Hematopoietic multipotent progenitor cell treated with erythropoietin and hydrocortisone succinate and interleukin-3 and kit ligand, for 15 days (in vitro differentiated cells): ENCODE measurements around the gene VAPA.

Experiments used
- DNase-seq: peaks from one replicate; pipeline ENCODE4 v3.0.0-alpha.2; 2015; ENCODE audit warnings: low spot score

Gene VAPA

DNA sequence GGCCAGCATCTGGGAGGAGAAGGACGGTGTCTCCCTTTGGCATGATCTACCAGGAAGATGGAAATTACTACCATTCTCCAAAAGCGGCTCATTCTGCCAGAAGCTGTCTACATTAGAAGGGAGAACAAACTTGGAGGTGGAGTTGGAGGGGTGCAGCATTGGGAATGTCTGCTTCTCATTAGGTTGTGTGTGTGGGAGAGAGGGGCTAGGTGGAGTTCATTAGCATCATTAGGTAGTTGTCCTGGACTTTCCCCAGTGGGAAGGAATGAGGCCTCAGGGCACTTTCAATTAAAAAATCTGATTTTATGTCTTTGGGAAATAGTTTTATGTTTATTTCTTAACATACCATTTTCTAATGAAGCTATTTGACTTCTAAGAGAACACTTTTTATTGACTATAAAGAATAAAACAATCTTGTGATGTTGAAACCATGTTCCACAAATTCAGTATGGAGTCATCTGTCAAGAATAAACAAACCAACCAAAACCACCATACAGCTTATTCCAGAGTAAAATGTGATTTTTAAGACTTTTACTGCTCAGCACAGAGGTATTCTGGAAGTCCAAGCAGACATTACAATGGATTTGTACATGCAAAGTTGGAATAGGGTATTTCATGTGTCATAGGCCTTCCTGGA lies 60.6 kb downstream of the VAPA start:
- DNase-seq: no peak

DNA sequence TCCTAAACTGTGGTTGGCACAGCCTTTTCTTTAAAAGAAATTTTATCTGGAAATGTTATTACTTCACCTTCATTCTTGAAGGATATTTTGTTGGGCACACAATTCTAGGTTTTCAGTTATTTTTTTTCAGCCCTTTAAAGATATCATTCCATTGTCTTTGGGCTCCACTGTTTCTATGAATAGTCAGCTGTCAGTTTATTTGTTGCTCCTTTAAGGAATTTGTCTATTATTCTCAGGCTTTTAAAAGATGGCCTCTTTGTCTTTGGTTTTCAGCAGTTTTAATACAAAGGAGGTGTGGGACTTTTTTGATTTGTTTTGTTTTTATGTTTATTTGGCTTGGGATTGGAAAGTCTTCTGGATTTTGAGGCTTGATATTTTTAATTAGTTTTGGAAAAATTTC lies 61.8 kb downstream of the VAPA start:
- DNase-seq: no peak

DNA sequence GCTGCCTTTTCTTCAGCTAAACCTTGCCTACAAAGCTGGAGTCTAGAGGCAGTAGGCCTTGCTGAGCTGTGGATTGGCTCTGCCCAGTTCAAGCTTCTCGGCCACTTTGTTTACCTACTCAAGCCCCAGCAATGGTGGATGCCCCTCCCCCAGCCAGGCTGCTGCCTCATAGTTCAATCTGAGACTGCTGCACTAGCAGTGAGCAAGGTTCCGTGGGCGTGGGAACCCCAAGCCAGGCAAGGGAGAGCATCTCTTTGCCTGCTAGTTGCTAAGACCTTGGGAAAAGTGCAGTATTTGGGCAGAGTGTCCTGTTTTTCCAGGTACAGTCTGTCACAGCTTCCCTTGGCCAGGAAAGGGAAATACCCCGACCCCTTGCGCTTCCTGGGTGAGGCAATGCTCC lies 68.9 kb downstream of the VAPA start:
- no peak for DNase-seq

DNA sequence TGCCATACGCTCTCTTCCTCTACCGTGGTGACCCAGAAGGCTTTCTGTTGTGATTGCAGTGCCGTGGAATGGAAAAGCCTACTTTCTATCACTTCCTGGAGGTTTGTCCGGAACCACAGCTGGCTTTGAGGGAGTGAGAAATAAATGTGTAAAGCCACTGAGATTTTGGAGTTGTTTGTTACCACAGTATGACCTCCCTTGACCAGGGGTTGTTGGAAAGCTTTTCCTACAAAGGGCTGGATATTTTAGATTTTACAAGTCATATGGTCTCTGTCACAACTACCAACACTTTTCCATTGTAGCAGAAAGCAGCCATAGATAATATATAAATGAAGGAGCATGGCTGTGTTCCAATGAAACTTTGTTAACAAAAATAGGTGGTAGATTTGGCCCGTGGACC lies 70.3 kb downstream of the VAPA start:
- DNase-seq: no peak

DNA sequence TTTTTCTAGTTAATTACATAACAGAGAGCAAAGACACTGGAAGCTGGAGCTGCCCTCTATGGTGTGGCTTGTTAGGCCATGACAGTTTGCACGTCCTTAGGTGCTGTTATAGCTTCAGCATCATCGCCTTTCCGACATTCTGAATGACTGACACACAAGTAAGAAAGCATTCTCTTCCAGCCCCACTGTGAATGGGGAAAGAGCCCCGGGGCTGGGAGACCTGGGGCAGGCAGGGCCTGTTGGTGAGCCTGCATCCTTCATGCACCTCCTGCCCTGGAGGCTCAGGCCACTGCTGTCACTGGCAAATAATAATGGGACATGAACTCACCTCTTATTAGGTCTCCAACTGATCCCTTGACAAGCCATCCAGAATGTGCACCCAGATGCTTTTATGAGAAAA lies 71.8 kb downstream of the VAPA start:
- no peak for DNase-seq

DNA sequence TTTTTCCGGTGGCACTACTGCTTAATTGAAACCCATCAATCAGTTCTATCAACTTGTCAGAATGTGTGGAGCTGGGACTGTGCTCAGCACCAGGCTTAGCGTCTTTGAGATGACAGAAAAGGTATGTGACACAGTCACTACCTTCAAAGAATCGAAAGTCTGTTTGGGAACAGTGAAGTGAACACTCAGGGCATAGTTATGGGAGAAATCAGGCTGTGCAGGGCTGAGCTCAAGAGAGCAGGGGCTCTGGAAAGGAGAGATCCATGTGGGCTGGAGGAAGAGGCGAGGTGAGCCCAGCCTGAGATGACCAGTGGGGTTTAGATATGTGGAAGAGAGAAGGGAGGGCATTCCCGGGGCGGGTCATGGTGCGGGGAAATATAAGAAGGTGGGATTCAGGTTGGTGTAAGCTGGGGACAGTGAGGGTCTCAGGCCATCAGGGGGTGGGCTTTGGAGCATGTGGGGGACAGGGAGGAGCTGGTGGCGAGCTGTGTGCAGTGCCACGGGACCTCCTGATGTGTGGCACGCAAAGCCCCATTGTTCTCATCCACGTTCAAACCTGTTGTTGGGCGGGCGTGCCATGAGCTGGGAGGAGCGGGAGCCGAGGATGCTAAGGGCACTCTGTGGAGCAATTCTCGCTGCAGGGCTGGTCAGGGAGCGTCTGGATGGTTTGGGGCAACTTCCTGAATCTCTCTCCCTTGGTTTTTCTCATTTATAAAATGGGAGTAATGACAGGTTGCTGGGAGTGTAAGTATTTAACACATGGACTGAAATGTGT lies 72.5 kb downstream of the VAPA start:
- DNase-seq: no peak

DNA sequence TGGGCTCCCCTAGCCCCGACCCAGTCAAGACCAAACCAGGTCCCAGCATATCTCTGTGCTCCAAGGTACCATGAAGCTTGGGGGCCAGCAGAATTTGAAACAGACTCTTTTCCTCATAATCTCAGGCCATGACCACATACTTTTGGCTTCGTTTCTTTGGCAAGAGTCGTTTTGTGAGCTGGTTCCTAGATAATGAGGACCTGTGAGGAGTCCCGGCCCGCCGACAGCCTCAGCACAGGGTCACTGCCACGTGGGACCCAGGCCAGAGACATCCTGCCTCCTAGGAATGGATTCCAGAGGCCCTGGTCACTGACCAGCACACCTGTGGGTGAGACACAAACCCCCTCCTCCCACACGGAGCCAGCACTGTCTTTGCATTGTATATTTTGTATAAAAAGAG lies 73.5 kb downstream of the VAPA start:
- no peak for DNase-seq

DNA sequence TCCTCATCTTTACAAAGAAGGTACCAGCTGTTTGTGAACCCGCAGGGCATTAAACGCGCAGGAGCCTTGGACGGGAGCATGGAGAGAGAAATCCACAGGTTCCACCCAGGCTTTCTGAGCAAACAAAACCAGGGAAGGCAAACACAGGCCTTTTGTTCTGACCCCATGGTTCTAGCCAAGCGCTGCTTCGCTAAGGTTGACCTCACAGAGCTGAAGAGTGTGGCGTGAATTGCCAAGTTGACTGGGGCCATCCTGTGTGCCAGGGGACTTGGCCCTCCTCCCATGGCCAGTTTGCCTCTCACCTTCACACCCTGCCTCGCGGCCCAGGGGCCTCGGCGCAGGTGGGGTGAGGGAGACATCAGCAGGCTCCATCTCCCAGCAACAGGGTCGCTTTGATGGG lies 74.1 kb downstream of the VAPA start:
- DNase-seq: no peak

DNA sequence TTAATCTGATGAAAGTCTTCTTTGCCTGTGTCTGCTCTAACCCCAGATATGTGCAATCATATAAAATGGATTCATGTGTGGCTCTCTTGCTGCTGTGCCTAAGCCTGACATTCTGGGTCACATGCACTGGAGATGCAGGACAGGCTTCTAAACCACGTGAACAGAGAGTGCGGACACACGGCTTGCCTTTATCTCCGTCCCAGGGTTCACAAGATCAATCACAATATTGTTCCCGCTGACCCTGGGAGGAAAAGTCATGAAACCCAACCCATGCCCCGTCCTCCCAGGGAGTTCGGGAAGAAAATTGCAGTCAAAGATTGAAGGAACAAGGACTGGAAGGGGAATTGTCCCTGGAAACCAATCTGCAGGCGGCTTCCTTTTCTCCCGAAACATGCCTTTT lies 74.8 kb downstream of the VAPA start:
- DNase-seq: no peak

DNA sequence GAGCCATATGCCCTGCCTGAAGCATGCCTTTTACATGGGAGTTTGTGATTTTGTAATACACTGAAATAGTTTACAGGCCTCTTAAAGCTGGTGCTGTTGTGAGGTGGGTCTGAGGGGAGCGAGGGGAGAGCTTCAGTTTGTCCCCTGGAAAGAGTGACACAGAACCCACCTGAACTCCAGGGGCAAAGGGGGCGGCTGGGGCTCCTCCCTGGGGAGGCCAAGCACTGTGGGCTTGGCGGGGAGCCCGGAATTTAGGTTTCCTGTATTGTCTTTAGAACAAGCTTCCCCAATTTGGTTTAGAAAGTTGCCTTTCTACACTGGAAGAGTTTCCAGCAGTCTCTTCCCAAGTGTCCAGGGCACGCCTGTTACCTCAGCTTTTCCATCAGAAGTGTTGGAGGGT lies 75.7 kb downstream of the VAPA start:
- no peak for DNase-seq

DNA sequence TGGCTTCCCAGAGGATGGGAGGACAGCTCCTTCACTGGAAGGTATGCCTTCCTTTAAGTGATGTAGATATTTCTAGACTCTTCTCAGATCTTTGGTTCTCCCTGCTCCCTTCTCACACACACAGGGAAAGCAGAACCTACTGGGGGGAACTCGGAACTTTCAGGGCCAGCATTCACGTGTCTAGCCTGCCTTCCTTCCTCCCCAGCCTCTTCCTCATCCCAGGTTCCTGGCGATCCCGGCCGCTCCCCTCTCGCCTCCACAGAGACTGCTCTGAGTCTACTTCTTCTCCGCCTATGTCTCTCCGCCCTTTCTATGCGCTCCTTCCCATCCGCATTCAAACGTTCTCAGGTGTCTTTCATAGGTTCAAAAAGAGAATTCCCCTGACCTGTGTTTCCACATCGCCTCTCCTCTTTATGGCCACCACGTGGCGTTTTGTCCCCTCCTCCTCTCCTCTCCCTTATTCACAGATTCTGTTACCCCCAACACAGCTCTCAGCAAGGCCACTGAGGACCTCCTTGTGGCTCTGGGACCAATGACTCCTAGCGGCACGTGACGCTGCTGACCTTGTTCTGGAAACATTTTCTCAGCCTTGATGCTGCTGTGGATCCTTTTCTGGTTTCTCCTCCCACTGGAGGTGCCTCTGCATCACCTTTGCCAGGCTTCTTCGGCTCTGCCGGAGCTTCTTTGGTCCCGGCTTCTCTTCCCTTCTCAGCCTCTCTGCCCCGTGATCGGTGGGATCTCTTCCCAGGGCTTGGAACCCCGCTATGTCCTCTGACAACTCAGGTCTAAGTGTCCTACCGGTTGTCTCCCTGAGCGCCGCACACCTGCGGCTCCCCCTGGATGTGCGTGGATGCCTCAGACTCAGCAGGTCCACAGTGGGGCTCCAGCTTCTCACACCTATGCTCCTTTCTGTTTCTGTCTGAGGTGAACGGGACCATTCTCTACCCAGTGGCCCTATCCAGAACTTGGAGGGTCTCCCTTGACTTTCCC lies 77.5 kb downstream of the VAPA start:
- no peak for DNase-seq

DNA sequence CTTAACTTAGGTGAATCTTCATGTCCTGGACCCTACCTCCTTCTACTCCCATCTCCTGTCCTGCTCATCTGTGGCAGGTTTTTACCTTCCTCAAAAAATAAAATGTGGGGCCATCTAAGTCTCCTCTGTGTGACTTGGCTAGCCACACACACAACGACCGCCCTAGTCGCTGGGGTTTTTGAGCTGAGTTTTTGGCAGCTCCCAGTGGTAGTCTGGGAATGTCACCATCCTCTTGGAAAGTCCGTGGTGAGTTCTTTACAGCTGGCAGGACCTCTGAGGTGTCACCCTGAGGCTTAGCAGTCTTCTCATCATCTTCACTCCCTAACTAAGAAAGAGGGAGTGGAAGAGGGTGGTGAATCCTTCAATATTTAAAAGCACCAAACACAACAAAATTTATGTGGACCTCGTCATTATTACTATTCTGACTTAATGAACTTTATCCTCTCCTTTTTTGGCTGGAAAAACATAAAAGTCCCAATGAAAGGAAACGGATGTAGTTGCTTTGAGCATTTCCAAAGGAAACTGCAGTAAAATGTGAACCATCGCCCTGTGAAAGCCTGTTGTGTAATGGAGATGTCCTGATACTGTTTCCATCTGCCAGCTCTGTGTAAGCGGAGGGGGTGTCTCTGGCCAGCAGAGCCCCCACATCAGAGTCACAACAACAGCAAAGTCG lies 78.6 kb downstream of the VAPA start:
- no peak for DNase-seq

DNA sequence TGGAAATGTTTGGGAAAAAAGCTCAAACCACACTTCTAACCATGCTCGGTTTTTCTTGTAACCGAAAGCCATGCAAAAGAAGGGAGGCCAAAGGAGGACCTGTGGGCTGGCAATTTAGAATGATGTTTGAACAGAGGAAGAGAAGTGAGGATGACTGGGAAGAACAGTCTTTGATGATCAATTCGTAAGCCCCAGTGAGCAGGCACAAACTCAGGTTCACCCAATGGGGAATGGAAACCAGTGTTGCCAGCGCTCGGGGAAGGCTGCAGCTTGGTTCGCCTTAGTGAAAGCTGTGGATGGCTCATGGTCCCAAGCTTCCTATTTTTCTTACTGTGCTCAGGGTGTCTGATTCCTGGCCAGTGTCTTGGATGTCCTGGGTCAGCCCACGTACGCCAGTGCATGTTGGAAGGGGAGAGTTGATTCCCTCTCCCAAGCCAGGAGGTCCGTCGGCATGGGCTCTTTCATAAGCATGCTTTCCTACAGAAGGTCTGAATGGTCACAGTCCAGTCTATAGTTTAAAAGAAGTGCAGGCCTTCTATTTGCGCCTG lies 79.2 kb downstream of the VAPA start:
- no peak for DNase-seq

DNA sequence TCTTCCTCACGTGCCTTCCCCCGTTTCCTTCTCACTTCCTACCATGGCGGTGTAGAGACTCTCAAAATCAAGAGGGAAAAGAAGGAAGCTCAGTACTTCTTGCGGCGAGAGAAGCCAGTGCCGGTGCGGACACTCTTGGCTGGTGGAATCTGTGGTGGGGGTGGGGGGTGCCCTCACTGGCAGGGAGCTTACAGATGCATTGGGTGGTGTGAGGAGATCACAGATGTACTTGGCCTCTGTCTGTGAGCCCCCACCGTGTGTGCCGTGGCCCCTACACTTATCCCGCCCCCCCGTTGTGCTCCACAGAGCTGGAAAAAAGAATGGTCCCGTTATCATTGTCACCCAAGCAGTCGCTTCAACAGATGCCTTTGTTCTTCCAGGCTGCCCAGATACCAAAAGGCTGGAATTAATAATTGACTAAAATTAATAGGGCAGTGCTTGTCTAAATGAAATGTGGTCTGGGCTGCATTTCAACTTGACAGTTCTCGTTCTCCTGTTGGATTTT lies 79.8 kb downstream of the VAPA start:
- DNase-seq: no peak

DNA sequence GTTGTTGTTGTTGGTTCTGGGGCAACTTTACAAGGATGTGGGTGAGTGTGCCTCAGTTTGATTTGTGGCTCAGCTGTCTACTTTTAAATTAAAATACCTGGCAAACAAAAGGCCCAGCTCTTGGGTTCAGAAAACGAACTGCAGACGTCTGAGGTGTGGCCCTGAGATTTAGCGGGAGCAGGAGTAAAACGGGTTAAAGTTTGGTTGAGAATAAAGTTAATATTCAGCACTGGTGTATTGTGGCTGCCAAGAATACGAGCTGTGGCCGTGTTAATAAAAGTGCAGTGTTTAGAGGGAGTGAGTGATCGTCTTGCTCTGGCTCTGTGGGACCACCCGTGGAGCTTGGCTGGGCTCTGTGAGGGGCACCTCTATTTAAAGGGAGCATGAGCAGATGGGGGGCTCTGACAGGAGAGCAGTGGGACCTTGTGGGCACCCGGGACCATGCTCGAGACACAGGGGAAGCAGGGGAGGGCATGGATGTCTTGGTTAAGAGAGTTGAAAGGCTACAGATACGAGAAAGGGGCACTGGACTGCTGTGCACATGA lies 80.3 kb downstream of the VAPA start:
- no peak for DNase-seq

DNA sequence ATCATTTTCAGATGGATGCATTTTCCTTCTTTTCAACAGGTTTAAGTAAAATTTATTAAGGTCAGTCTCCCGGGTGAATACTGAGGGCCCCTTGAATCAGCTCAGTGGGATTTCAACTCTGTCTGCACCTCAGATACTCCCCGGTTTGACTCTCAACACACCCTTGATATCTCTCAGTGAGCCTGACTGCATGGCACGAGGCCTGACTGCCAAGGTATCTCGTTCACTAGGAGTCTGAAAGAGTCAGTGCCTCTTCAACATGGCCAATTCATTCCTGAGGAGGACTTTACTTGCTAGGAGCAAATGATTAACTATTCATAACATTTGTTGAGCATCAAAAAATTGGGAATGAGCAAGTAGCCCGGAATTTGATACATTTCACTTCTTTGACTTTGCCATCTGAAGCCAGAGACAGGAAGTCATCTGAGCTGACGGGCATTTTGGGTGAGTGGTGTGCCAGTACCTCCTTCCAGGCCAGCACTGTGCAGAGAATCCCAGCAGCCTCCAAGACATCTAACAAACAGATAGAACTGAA lies 81.0 kb downstream of the VAPA start:
- DNase-seq: no peak

DNA sequence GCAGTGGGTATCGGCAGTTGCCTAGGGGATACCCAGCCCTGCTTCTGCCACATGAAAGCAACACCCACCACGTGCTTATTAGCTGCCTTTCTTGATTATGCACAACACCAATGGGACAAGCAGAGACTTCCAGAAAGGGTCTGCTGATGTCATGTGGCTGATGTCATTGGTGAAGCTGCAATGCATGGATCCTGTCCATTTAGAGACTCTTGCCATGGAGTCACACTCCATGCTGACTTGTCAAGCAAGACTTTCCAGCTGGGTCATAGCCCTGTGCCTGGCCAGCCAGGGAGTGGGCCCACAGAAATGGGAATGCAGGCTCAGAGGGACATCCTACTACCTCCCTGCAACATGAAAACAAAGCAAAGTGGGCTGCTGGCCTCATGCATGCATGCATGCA lies 81.8 kb downstream of the VAPA start:
- DNase-seq: no peak

DNA sequence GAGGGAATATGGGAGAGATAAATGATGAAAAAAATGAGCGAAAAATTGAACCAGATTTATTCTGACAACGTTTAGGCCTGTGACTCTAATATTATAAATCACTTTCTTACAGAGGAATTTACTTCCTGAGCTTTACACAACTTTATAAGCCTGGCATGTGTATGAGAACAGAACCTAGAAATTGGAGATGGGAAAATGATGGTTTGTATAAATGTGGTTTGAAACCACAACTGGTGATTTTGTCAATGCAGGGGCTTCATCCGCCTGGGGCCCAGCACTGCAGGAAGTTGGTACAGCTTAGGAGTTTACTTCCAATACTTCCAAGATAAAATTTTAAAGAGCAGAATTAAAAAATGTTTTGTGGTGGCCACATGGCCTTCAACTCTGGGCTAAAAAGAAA lies 82.3 kb downstream of the VAPA start:
- no peak for DNase-seq

DNA sequence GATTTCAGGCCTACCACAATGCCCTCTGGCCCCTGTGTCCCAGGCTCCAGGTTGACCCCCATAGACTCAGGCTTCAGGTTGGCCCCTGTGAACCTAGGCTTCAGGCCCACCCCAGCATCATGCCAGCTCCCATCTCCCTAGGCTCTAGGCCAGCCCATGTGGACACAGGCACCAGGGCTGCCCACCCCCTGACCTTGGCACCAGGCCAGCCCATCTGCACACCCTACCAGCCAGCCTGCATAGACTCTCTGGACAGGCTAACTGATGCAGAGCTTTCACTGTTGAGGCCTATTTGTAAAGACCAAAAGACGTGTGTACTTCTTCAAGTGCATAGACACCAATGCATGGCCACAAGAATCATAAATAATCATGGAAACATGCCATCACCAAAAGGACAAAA lies 83.9 kb downstream of the VAPA start:
- no peak for DNase-seq

DNA sequence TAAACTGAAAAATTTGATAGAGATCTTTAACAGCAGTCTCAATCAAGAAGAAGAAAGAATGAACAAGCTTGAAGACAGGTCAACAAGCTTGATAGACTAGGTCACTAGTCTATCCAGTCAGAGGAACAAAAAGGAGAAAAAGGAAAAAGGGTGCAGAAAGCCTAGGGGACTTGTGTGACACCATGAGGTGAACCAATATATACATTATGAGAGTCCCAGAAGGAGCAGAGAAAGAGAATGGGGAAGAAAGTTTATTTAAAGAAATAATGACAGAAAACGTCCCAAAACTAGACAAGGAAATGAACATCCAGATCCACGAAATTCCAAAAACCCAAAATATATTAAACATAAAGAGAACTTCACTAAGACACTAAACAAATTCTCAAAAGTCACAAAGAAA lies 84.5 kb downstream of the VAPA start:
- no peak for DNase-seq

DNA sequence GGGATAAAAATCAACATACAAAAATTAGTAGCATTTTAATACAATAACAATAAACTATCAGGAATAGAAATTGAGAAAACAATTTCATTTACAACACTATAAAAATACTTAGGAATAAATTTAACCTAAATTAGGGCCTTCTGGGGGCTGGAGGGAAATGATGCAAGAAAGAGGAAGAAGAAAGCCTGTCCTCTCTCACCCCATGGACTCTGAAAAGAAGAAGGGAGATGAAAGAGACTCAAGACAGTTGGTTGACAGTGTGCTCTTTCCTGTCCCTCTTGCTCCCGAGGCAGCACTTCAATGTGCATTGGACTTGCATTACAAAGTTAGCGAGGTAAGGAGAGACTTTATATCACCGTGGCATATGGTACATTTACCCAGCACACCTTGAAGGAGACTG lies 88.5 kb downstream of the VAPA start:
- DNase-seq: no peak
